GM13976 (cell line): ENCODE results near the gene SFRP5.

ENCODE experiments used
- DNase-seq: peaks from one replicate; pipeline ENCODE4 v3.0.0; 2012; ENCODE audit warnings: low spot score
- CTCF ChIP-seq: IDR thresholded peaks from 2 replicates; pipeline ENCODE4 v1.5.1; 2012; ENCODE audit warnings: borderline replicate concordance, mild to moderate bottlenecking; ENCODE audit not compliant: insufficient read depth; ENCODE audit errors: extremely low read depth, missing control alignments, control extremely low read depth
- in situ Hi-C: fragments of 300-500 bp; cut with MboI; formaldehyde crosslinking; loops from one replicate; pipeline ENCODE4 v1.12.0; 2022; ENCODE audit warnings: low sequenced_read_pairs, mixed read lengths, inconsistent platforms; ENCODE audit not compliant: unreplicated experiment

The SFRP5 gene

DNA sequence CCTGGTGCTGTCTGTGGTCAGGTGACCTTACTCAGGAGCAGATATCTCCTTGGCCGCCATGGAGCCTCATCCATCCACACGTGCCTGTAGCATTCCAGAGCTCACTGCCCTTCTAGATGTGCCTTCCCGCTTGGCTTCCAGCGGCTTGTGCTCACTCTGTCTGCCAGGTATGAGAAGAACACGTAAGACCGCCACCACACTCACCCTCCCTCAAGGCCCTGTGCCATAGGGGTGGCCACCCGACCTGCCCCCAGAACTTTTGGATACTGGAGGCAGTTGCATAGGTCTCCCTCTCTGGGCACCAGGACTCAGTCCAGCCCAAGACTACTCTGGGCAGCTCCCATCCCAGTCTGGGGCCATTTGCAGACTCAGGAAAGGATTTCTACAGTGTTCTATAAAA lies 54.2 kb downstream of the SFRP5 start:
- in situ Hi-C loops: no loop called here
- TF ChIP-seq CTCF: no peak

More for the DNA sequence above, 54.2 kb downstream of the SFRP5 start:
- no peak for DNase-seq
